Ascending aorta (tissue), 2 donors: ENCODE data around the gene FAF1. TPM values are rescaled to one million over a fixed set of nuclear protein-coding genes. Genes with fewer than 3 reads are reported as not detected.

Source experiments
- DNase-seq, 2 donors: peaks; one replicate each; pipeline ENCODE4 v3.0.0-alpha.2; 2019; ENCODE audit warnings: low spot score in 2 of 2
- H3K27ac ChIP-seq, 2 donors: fragments of 200-600 bp; sonication (generic); one replicate each; pipeline ENCODE4 v1.5.1; 2016 to 2017; ENCODE audit warnings: mild to moderate bottlenecking in 1 of 2
- H3K27me3 ChIP-seq: fragments of 200-600 bp; sonication (generic); one replicate; pipeline ENCODE4 v1.5.1; 2017
- H3K36me3 ChIP-seq, 2 donors: fragments of 200-600 bp; sonication (generic); one replicate each; pipeline ENCODE4 v1.5.1; 2016
- H3K4me1 ChIP-seq, 2 donors: fragments of 200-600 bp; sonication (generic); one replicate each; pipeline ENCODE4 v1.5.1; 2016 to 2017; ENCODE audit warnings: mild to moderate bottlenecking in 1 of 2
- H3K4me3 ChIP-seq, 2 donors: fragments of 200-600 bp; sonication (generic); one replicate each; pipeline ENCODE4 v1.5.1; 2016 to 2017; ENCODE audit warnings: mild to moderate bottlenecking in 1 of 2
- H3K9me3 ChIP-seq, 2 donors: fragments of 200-600 bp; sonication (generic); one replicate each; pipeline ENCODE4 v1.5.1; 2016
- CTCF ChIP-seq, 3 experiments: fragments of 200-600 bp in 2 of 3; fragments of 450-650 bp in 1 of 3; sonication (generic) in 2 of 3; IDR thresholded peaks; one replicate each; pipeline ENCODE4 v1.5.1; 2016 to 2019; ENCODE audit warnings: antibody characterized with exemption in 3 of 3, mild to moderate bottlenecking in 1 of 3, moderate library complexity in 1 of 3
- intact Hi-C: fragments of 100-400 bp; cut with DNase I; formaldehyde crosslinking; loops from one replicate; pipeline ENCODE4 v1.15.1; 2023
- total RNA-seq: library from RNA; depleted of rRNA; stranded (reverse); fragments of >200 nt; gene quantifications from one replicate; pipeline ENCODE4 v1.1.0, GENCODE V29; 2016

The FAF1 gene
- total RNA-seq, 1 donor from 2014 or later, result 16.4 TPM

GRCh38 chr1:50425376-50426107, 534.5 kb downstream of the FAF1 start:
- TF ChIP-seq CTCF (IDR thresholded peaks at IDR 0.05), result no peak
- H3K9me3 ChIP-seq, result no peaks in the 10 kb centered on the region
- DNase-seq, result no peak
- H3K36me3 ChIP-seq, result no peaks in the 10 kb centered on the region
- intact Hi-C loops, result no loop called here
- peaks cover 13 to 30% of the 10 kb centered on the region in 2 donors for H3K4me1 ChIP-seq
- peaks cover 55% of the 10 kb centered on the region for H3K27me3 ChIP-seq
- H3K27ac ChIP-seq, result no peak overlapping the region
- peak overlapping the region in 1 of 2 donors; percentile 6 for H3K4me3 ChIP-seq

GRCh38 chr1:50424884-50425375, 535.1 kb downstream of the FAF1 start:
- Histone ChIP-seq H3K27me3 (peaks cover 53% of the 10 kb centered on the region), H3K27ac (no peak overlapping the region), H3K9me3 (no peaks in the 10 kb centered on the region), H3K4me1 (peaks cover 13 to 30% of the 10 kb centered on the region in 2 donors), H3K36me3 (no peaks in the 10 kb centered on the region), H3K4me3 (peak overlapping the region in 1 of 2 donors; percentile 47)
- no peak for TF ChIP-seq CTCF (IDR thresholded peaks at IDR 0.05)
- intact Hi-C loops, result no loop called here
- DNase-seq, result no peak

GRCh38 chr1:50424045-50424883, 535.8 kb downstream of the FAF1 start:
- H3K4me3 ChIP-seq, result peak overlapping the region; percentile 39 to 47
- H3K9me3 ChIP-seq, result no peaks in the 10 kb centered on the region
- H3K27ac ChIP-seq, result no peak overlapping the region
- no peak for TF ChIP-seq CTCF (IDR thresholded peaks at IDR 0.05)
- intact Hi-C loops, result no loop called here
- H3K27me3 ChIP-seq, result peaks cover 60% of the 10 kb centered on the region
- peaks cover 13 to 30% of the 10 kb centered on the region in 2 donors for H3K4me1 ChIP-seq
- DNase-seq, result no peak
- H3K36me3 ChIP-seq, result no peaks in the 10 kb centered on the region

GRCh38 chr1:50423670-50424000, 536.4 kb downstream of the FAF1 start:
- H3K9me3 ChIP-seq, result no peaks in the 10 kb centered on the region
- H3K27ac ChIP-seq, result no peak overlapping the region
- intact Hi-C loops, result no loop called here
- no peak for TF ChIP-seq CTCF (IDR thresholded peaks at IDR 0.05)
- DNase-seq, result no peak
- H3K4me1 ChIP-seq, result peaks cover 14 to 32% of the 10 kb centered on the region in 2 donors
- peak overlapping the region; percentile 39 to 47 for H3K4me3 ChIP-seq
- peaks cover 57% of the 10 kb centered on the region for H3K27me3 ChIP-seq
- H3K36me3 ChIP-seq, result no peaks in the 10 kb centered on the region

GRCh38 chr1:50422946-50423669, 537.0 kb downstream of the FAF1 start, which contains the start of gene DMRTA2:
Gene DMRTA2, minus strand, starts transcription at chr1:50423443. Its CDS starts 1,907 bp downstream, at chr1:50421536.
- Histone ChIP-seq H3K9me3 (no peaks in the 10 kb centered on the region), H3K36me3 (no peaks in the 10 kb centered on the region), H3K4me1 (peaks cover 17 to 36% of the 10 kb centered on the region in 2 donors), H3K4me3 (peak within 1 kb of the TSS; percentile 39 to 47), H3K27ac (no peak within 1 kb of the TSS), H3K27me3 (peaks cover 57% of the 10 kb centered on the region)
- intact Hi-C loops, result no loop called here
- TF ChIP-seq CTCF (IDR thresholded peaks at IDR 0.05), result no peak
- DNase-seq, result no peak
